ENCODE data around the gene TOM1L2. TPM values are rescaled to one million over a fixed set of nuclear protein-coding genes. Genes with fewer than 3 reads are reported as not detected.

Gene TOM1L2
- total RNA-seq, 1 donor from 2014 or later = 16.3 TPM

GRCh38 chr17:17830740-17831207, 141.4 kb downstream of the TOM1L2 start:
- Histone ChIP-seq H3K36me3 (ENCODE audit: control insufficient read depth, insufficient read depth, low read length) (no peaks in the 10 kb centered on the region), H3K27me3 (ENCODE audit: control insufficient read depth, insufficient read depth, low read length) (no peaks in the 10 kb centered on the region), H3K4me3 (ENCODE audit: low read depth, low read length) (no peak overlapping the region)
- TF ChIP-seq CTCF (IDR thresholded peaks at IDR 0.05; ENCODE audit: insufficient read depth, low read length, poor library complexity, severe bottlenecking) = no peak
- no peak for DNase-seq (ENCODE audit: low read depth)

GRCh38 chr17:17830269-17830567, 142.0 kb downstream of the TOM1L2 start:
- H3K36me3 ChIP-seq (ENCODE audit: control insufficient read depth, insufficient read depth, low read length) = no peaks in the 10 kb centered on the region

GRCh38 chr17:17827826-17828621, 144.2 kb downstream of the TOM1L2 start:
- Histone ChIP-seq H3K27me3 (ENCODE audit: control insufficient read depth, insufficient read depth, low read length) (no peaks in the 10 kb centered on the region), H3K4me3 (ENCODE audit: low read depth, low read length) (no peak overlapping the region), H3K36me3 (ENCODE audit: control insufficient read depth, insufficient read depth, low read length) (no peaks in the 10 kb centered on the region)
- TF ChIP-seq CTCF (IDR thresholded peaks at IDR 0.05; ENCODE audit: insufficient read depth, low read length, poor library complexity, severe bottlenecking) = no peak
- DNase-seq (ENCODE audit: low read depth) = no peak

More at GRCh38 chr17:17830269-17830567, 142.0 kb downstream of the TOM1L2 start:
- no peak overlapping the region for H3K4me3 ChIP-seq (ENCODE audit: low read depth, low read length)
- no peak for DNase-seq (ENCODE audit: low read depth)
- H3K27me3 ChIP-seq (ENCODE audit: control insufficient read depth, insufficient read depth, low read length) = no peaks in the 10 kb centered on the region
- TF ChIP-seq CTCF (IDR thresholded peaks at IDR 0.05; ENCODE audit: insufficient read depth, low read length, poor library complexity, severe bottlenecking) = no peak

- no peak for TF ChIP-seq CTCF (IDR thresholded peaks at IDR 0.05; ENCODE audit: insufficient read depth, low read length, poor library complexity, severe bottlenecking)
- no peaks in the 10 kb centered on the region for H3K36me3 ChIP-seq (ENCODE audit: control insufficient read depth, insufficient read depth, low read length)
- no peak overlapping the region for H3K4me3 ChIP-seq (ENCODE audit: low read depth, low read length)
- no peaks in the 10 kb centered on the region for H3K27me3 ChIP-seq (ENCODE audit: control insufficient read depth, insufficient read depth, low read length)
- no peak for DNase-seq (ENCODE audit: low read depth)
Observed at GRCh38 chr17:17826942-17827785, 145.0 kb downstream of the TOM1L2 start.

GRCh38 chr17:17826342-17826713, 145.9 kb downstream of the TOM1L2 start:
- H3K36me3 ChIP-seq (ENCODE audit: control insufficient read depth, insufficient read depth, low read length) = no peaks in the 10 kb centered on the region
- no peak for TF ChIP-seq CTCF (IDR thresholded peaks at IDR 0.05; ENCODE audit: insufficient read depth, low read length, poor library complexity, severe bottlenecking)
- H3K27me3 ChIP-seq (ENCODE audit: control insufficient read depth, insufficient read depth, low read length) = no peaks in the 10 kb centered on the region
- no peak for DNase-seq (ENCODE audit: low read depth)
- no peak overlapping the region for H3K4me3 ChIP-seq (ENCODE audit: low read depth, low read length)

Data from kidney epithelial cell (primary cell).